GM21390 (cell line): ENCODE results near the gene KSR2.
"Not testable (repeated sequence)": the region's sequence is repeated elsewhere in the genome, so short reads cannot be mapped to it uniquely, and the experiment has no call there.

Experiments
- ATAC-seq: cut with Tn5 transposase; IDR thresholded peaks from one replicate; pipeline ENCODE4 v1.9.1; 2021; ENCODE audit not compliant: unreplicated experiment

Gene KSR2

DNA sequence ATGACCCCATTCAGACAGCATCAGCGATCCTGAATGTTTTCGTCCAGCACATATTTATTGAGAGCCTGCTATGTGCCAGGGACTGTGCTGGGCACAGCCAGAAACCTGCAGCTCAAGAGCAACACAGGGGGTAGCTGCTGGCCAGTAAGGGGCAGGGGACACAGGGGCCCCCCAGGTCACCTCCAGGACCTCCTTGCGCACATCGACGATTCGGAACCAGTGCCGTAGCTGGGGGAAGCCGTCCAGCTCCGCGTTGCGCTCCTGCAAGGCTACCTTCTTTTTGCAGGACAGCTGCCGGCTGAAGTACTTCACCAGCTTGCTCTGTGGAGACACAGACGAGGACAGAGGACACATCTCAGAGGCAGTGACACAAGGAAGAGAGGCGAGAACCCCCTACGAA is 108.7 kb downstream of the KSR2 start:
- ATAC-seq: no peak

DNA sequence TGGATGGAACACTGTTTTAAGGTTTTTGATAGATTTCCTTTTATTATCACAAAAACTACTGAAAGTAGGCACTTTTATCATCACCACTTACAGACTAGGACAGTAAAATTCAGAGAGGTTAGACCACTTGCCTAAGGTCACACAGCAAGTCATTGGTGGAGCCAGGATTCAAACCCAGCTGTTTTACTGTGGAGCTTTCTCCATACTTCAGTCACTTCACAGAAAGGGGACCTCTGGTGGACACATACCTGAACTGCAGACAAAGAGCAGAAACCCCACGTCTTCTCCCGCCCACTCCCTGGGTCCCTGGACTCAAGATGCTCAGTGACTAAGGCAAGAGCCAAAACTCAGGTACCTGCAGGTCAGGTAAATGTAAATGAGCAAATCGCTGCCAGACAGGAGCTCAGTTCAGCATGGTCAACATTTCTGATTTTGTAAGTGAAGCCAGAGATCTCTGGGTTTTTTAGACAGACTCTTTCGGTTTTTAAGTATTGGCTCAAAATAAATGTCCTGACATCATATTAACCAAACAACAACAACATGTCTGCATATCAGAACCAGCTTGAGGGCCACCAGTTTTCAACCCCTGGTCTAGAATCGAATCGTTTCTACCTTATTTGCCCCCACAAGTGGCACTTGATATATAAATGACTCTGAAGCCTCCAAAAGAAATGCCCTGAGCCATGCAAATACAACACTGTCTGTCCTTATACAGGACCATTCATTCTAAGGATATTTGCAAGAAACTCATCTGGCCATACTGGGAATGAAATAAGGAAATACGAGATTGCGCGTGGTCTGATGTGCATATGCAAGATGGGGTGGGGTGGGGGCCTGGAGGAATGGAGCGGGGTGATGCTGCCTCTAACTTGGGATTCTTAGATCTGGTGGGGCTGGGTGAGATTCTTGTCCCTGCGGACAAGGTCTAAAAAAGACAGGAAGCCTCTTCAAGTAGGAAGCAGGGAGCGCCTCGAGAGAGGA is 110.9 kb downstream of the KSR2 start:
- ATAC-seq: no peak

DNA sequence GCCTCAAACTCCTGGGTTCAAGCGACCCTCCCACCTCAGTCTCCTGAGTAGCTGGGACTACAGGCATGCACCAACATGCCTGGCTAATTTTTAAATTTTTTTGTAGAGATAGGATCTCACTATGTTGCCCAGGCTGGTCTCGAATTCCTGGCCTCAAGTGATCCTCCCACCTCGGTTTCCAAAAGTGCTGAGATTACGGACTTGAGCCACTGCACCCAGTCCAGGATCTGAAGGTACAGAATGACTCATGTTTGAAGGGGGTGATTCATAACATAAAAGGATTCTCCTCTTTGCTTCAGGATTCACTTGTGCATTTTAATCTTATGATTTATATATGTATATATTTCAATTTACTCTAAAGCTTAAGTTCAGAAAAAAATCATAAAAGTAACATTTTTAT is 111.7 kb downstream of the KSR2 start:
- ATAC-seq: not testable (repeated sequence)

- no peak for ATAC-seq
Measured at GRCh38 chr12:117855165-117855564, 113.6 kb downstream of the KSR2 start.

DNA sequence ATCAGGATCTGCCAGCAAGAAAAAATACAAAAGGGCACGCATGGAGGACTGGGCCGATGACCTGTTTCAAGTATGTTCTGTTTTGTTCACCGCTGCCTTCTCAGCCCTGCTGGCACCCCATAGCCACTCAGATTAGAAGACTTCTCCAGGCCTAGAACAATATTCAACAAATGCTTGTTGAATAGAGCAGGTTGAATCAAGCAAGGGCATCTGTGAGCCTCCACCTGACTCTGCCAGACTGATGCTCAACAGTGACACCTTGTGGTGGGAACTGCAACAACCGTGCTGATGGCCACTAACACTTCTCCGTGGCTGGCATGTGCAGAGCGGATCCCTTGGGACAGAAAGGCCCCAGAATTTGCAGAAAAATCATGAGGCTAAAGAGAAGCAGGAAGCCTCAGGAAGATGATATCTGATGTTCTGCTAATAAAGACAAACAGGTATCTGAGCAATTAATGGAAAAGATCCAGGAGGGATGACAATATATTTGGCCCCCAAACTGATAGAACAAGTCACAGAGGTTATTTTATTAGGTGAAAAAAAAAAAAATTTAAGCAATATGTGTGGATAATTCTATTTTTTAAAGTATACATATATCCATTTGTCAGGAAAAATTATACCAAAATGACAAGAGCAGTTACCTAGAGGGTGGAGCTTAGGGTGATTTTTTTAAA is 114.3 kb downstream of the KSR2 start:
- ATAC-seq: no peak

GRCh38 chr12:117853600-117853999 is 115.2 kb downstream of the KSR2 start:
- ATAC-seq: no peak

GRCh38 chr12:117850048-117850447 is 118.7 kb downstream of the KSR2 start:
- ATAC-seq: no peak

GRCh38 chr12:117847371-117847770 is 121.4 kb downstream of the KSR2 start:
- ATAC-seq: no peak

GRCh38 chr12:117845271-117845904 is 123.4 kb downstream of the KSR2 start:
- no peak for ATAC-seq

GRCh38 chr12:117844114-117844830 is 124.5 kb downstream of the KSR2 start:
- no peak for ATAC-seq

DNA sequence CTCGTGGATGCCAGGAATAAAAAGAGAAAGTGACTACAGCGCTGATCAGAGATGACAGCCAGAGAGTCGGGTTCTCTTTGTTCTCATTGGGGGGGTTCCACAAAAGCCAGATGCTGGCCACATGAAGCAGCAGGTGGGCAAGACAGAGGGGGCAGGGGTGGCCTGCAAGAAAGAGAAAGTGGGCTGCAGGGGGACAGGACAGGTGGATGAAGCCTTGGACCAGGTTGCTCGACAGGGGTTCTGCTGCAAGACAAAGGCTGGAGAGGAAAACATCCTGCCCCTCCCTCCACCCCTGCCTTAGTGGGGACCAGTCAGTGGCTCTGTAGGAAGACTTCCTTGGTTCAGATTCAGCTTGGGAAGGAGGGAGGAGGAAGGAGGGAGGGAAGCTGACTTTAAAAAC is 126.2 kb downstream of the KSR2 start:
- ATAC-seq: no peak

- no peak for ATAC-seq
Measured at GRCh38 chr12:117842220-117842619, 126.6 kb downstream of the KSR2 start.

GRCh38 chr12:117837737-117838050 is 131.1 kb downstream of the KSR2 start:
- no peak for ATAC-seq

DNA sequence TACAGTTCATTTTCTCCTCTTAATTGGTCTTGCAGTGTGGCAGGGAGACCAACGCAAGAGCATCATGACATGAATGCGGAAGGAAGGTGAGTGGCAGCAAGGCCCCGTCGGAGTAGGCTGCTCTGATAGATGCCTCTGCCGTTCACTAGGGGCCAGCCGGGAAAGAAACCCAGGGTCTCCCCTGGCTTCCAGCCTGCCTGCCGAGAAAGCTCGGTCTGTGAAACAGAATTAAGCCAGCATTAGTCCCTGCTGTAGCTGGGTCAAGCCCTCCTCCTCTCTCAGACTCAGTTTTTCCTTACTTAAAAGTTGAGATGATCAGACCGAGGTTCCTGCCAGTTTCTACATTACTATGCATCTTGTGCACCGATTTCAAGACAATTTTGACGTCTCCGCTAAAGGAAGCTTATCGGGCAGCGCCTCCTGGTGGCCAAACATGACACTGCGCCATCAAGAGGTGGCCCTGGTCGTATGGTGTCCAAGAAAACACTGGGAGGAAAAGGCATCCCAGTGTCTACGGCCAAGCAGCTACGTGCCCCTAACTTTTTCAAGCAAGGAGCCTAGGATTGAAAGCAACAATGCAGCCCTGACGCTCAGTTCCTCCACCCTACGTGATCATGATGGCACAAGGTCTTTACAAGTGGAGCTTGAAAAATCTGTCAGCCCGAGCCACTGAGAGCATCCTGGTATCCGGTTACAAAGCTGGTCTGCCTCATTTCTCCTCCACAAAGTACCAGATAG is 131.6 kb downstream of the KSR2 start:
- ATAC-seq: no peak

DNA sequence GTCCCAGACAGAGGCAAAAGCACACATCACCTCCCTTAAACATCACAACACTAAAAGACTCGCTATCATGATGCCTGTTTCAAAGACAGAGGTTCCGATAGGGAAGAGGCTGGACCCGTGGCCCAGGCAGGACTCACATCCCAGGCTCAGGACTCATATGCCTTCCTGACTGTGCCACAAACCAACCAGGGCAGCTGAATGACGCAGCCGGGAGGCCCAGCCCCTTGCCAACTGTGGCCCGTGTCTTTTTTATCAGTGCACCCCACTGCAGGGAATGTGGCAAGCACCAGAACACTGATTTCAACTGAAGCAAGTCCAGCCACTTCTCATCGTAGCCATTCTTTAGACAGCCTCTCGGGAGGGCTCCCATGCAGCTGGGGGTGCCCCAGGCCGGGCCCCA is 132.3 kb downstream of the KSR2 start:
- ATAC-seq: no peak

DNA sequence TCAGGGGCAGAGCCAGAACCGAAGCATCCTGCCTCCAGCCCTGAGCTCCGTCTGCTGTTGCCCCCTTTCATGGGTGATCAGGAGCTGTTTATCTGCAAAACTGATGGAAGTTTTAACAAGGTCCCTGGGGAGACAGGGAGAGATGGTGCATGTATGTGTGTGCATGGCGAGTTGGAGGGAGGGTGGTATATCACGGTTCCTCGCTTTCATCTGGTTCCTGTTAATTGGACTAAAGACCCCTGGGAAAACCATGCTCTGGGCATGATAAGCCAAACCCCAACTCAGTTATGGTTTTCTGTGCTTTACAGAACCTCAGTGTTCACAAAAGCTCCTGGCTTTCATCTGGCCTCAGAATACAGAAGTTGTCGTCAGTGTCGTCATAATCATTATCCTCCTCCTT is 133.6 kb downstream of the KSR2 start:
- no peak for ATAC-seq

DNA sequence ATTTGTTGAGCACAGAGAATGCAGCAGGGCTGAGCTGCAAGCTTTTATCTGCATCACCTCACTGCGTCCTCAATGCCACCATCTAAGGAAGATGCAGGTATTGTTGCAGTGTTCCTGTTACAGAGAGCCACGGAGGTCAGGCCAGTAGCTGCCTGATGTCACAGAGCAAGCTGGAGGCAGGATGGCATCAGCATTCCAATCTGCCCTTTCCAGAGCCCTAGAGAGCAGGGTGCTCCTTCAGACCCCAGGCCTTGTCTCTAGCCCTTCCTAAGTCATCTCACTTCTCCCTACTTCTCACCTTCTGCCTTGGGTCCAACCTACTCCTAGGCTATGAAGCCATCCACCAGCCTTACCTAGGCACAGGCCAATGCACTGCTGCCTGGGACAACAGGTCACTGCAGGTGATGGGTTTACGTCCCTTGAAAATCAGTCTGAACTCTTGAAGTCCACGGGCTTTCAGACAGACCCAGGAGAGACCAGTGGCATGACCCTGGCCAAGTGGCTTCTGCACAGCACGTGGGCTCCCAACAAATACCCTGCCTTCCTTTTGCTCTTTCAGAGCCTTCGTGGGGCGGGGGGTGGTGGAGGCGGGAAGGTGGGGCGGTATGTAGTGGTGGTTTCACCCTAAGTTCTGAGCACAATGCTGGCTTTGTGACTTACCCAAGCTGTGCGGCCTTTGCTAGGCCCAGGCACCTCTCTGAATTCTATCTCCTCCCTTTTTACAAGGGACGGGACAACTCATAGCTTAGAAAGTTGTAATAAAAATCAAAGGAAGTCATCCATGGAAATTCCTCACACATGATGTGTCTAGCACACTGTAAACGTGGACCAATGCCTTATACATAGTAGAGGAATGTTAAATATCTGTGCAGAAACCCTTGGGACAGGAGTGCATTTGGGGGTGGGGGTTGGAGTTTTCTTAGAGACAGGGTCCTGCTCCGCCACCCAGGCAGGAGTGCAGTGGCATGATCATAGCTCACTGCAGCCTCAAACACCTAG is 136.0 kb downstream of the KSR2 start:
- ATAC-seq: no peak

DNA sequence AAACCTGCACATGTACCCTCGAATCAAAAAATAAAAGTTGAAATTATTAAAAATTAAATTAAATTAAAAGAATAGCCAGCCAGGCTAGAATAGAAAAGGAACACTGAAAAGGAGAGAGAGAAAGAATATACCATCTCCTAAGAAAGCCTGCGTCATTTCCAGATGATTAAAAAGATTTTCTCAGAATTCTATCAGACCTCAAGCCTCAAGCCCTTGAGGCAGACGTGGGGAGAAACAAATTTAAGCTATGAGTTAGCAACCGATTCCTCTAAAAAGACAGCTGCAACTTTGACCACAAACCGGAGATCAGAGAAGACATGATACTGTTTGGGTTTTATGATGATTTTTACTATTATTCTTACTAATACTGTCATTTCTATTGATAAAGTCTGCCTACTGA is 138.3 kb downstream of the KSR2 start:
- no peak for ATAC-seq

- no peak for ATAC-seq
Measured at GRCh38 chr12:117829108-117829507, 139.7 kb downstream of the KSR2 start.
